AG09319 (cell line): ENCODE results near the gene LY6G5C.

Experiments used
- DNase-seq: peaks from one replicate; pipeline ENCODE4 v3.0.0-alpha.2; 2010; ENCODE audit warnings: low read depth; ENCODE audit errors: extremely low read depth
- TF ChIP-seq, protein P1 (sequence below): IDR thresholded peaks from 2 replicates; pipeline ENCODE4 v1.5.1; 2011; ENCODE audit warnings: low read depth, mild to moderate bottlenecking, inconsistent platforms, low read length, moderate library complexity

LY6G5C gene, protein sequence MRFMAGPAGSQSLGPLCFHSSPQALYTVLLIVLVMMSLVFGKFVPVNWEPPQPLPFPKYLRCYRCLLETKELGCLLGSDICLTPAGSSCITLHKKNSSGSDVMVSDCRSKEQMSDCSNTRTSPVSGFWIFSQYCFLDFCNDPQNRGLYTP

DNA sequence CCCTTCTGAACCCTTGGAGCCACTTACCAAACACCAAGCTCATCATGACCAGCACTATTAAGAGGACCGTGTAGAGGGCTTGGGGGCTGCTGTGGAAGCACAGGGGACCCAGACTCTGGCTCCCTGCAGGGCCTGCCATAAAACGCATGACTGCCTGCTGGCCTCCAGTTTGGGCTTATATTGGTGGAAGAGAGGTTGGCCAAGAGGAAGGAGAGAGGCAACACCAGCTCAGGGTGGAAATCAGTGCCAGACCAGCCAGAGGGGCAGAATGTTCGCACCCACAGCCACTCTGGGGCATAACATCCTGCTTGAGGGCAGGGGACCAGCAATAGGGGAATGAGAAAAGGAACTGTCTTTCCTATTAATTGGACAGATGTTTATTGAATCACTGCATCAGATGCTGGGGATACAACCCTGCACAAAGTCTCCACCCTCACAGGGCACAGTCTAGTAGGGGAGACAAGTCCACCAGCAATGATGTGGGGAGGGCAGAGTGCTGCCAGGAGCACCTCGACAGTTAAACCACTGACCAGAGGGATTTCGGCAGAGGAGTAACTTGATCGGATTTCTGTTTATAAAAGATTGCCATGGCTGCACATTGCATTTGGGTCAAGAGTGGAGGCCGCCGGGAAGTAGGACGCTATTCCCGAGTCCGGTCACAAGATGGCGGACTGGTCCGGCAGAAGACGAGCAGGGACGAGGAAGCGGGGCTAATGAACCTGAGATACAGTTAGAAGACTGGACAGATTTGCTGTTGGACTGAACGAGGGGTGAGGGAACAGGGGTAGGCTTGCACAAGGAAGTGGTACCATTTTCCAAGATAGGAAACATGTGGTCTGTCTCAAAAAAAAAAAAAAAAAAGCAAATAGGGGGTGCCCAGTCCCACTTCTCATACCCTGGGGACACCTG is at the start of gene LY6G5C:
Gene LY6G5C, minus strand, starts transcription at position 842 of the 909 bp plus-strand sequence. Its CDS starts 694 bp downstream, at position 148.
- TF ChIP-seq, protein P1, sequence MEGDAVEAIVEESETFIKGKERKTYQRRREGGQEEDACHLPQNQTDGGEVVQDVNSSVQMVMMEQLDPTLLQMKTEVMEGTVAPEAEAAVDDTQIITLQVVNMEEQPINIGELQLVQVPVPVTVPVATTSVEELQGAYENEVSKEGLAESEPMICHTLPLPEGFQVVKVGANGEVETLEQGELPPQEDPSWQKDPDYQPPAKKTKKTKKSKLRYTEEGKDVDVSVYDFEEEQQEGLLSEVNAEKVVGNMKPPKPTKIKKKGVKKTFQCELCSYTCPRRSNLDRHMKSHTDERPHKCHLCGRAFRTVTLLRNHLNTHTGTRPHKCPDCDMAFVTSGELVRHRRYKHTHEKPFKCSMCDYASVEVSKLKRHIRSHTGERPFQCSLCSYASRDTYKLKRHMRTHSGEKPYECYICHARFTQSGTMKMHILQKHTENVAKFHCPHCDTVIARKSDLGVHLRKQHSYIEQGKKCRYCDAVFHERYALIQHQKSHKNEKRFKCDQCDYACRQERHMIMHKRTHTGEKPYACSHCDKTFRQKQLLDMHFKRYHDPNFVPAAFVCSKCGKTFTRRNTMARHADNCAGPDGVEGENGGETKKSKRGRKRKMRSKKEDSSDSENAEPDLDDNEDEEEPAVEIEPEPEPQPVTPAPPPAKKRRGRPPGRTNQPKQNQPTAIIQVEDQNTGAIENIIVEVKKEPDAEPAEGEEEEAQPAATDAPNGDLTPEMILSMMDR = peak; percentile 73
- peak; percentile 89 for DNase-seq

DNA sequence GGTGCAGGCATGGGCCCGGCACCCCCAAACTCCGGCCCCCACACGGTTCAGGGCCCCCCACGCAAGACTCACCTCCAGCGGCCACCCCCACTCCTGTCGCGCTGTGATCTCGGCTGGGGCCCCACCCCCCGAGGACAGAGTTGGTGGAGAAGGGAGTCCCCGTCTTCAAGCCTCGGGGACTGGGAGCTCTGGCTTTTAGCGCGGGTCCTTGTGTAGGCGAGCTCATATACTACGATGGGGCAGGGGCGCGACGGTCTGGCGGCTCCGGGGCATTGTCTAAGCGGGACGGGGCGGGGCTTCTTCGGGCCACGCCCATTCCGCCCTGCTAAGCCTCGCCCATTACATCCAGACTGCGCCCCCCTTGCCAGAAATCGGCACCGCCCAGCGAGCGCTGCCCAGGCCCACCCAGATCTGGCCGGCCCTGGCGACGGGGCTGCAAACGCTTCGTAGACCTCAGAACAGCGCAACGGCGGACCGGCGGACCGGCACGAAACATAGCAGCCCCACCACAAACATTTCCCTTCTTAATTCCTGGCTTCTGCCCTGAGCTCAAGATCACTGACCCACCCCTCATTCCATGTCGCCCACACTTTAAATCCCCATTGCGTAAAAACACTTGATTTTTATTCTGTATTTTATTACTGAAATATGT is 49.2 kb upstream of the LY6G5C start:
- TF ChIP-seq, protein P1 = no peak; the same call in 1 of the 2 replicates
- peak; percentile 83 for DNase-seq

DNA sequence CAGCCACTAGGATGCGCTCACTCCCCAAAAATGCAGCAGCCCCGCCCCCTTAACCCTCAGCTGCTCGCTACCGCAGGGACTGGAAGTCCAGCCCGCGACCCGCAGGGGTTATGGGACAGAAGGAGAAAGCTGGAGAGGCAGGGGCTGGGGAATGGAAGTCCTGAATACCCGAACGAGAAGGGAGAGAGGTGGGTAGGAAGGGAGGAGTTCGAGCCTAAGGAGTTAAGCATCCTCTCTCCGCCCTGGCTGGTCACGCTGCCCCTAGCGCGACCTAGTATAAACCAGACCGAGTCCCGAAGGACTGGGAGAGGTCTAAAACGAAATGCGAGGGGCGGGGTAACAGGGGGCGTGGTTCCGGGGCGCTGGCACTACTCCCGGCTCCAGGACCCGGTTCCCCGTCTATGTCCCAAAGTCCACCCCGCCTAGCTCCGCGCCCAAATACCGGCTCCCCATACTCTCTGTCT is 48.7 kb upstream of the LY6G5C start:
- TF ChIP-seq, protein P1 = no peak
- peak; percentile 75 for DNase-seq

DNA sequence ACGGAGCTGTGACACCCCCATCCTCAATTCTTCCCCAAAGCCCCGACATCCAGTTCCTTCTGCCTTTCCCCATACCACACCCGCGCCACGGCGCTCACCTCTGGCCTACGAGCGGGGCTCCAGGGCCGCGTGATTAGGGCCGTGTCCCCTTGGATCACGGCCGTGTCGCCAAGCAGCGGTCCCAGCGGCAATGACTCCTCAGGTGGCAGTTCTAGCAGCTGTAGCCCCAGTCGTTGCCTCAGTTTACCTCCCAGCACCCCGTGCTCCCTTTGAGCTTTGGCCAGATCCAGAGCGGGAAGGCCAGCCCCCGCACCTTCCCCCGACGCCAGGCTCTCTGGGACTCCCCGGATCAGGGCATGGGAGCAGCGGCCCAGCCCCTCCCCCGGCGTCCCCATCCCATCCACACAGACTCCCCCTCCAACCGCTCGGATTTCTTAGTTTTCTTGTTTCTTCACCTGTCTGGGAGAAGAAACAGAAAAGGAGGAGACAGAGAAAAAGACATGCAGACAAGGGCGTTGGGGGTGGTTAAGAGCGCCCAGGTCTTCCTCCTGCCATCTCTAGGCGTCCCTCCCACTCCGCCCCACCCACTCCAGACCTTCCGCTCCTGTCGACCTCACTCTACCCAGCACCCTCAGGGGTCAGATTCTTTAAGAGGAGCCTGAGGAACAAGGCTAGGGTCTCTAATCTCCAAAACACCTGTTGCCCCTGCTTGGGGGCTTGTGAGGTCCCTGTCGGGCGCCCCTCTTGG is 48.1 kb upstream of the LY6G5C start, which contains the start of gene DDAH2:
Gene DDAH2, minus strand, starts transcription at position 533 of the 748 bp plus-strand sequence. Its CDS starts 138 bp downstream, at position 395.
- TF ChIP-seq, protein P1 = peak; percentile 42
- DNase-seq = no peak

DNA sequence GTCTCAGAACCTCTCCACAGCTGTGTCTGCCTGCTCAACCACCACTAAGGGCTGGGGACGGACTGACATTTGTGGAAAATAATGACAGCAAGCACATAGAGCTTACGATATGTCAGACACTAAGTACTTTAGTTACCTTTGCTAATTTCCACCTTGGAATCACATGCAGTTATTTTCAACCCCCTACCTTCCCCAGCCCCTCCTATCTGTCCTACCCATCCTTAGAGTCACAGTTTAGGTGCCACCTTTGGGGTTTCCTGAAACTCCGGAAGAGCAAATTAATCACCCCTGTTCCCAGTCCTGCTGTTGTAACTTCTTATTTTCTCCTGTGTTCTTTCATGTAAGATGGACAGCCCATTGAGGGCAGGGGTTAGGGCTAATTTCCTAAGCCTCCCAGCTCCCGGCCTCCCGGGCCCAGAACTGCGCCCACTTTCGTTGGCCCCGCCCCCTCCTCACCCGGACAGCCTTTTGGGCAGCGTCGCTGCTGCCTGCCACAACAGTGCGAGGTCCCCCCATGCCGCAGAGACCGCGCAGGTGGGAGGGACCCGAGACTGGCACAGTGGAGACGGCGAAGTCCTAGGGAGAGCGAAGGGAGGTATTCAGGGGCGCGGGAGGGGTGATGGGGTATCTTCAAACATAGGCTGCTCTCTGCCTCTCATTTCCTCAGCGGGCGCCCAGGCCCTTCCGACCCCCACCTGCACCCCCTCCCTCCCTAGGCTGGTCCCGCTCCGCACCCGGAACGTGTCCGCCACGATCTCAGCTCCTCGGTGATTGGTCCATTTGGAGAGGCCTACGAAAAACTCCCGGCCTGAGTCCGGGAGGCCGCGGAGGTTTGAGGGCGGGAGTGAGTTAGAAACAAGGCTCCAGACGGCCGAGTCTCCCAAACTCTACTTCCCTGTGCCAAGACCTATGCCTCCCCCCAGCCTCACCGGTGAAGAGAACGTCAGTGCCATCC is 47.1 kb upstream of the LY6G5C start:
- no peak for DNase-seq
- TF ChIP-seq, protein P1 = no peak
